Activated CD8-positive, alpha-beta T cell treated with anti-CD3 and anti-CD28 coated beads for 36 hours (primary cell): ENCODE results near the gene PRPH2. TPM values are rescaled to one million over a fixed set of nuclear protein-coding genes. Genes with fewer than 3 reads are reported as not detected.

Experiments
- ATAC-seq: fragments of 200-7000 bp; cut with Tn5 transposase; one replicate; pipeline ENCODE4 v1.10.0; 2021; ENCODE audit warnings: mild to moderate bottlenecking, moderate library complexity
- CTCF ChIA-PET: fragments of 350-600 bp; sonication (Branson Sonifier 250); formaldehyde crosslinking; loops from one replicate; lab custom pipeline; 2021; ENCODE audit warnings: antibody characterized with exemption; lab: Charles Lee
- POLR2A ChIA-PET: fragments of 350-600 bp; sonication (Branson Sonifier 250); formaldehyde crosslinking; loops from one replicate; lab custom pipeline; 2021; ENCODE audit warnings: antibody characterized with exemption; lab: Charles Lee
- DNase-seq: peaks from one replicate; pipeline ENCODE4 v3.0.0-alpha.2; 2020
- H3K27ac Mint-ChIP-seq: one replicate; pipeline ENCODE4 v1.8.0; 2021; ENCODE audit warnings: mild to moderate bottlenecking, mixed read lengths
- H3K27me3 Mint-ChIP-seq: one replicate; pipeline ENCODE4 v1.8.0; 2021; ENCODE audit warnings: mixed read lengths
- H3K36me3 Mint-ChIP-seq: one replicate; pipeline ENCODE4 v1.8.0; 2021; ENCODE audit warnings: low read depth, mixed read lengths
- H3K4me1 Mint-ChIP-seq: one replicate; pipeline ENCODE4 v1.8.0; 2021; ENCODE audit warnings: low read depth, mixed read lengths
- H3K4me3 Mint-ChIP-seq: one replicate; pipeline ENCODE4 v1.8.0; 2021; ENCODE audit warnings: mild to moderate bottlenecking, moderate library complexity, mixed read lengths
- H3K9me3 Mint-ChIP-seq: one replicate; pipeline ENCODE4 v1.8.0; 2021; ENCODE audit warnings: mixed read lengths
- intact Hi-C: fragments of 100-400 bp; cut with micrococcal nuclease; formaldehyde crosslinking; loops from one replicate; pipeline ENCODE4 v1.10.0; 2022
- total RNA-seq, 2 experiments: library from RNA; stranded (reverse); gene quantifications; one replicate each; pipeline ENCODE4 v1.2.3, GENCODE V29; 2021
- TF ChIP-seq, protein P1 (sequence below): fragments of 200-600 bp; IDR thresholded peaks from one replicate; pipeline ENCODE4 v1.8.0; 2022; ENCODE audit warnings: antibody characterized with exemption, mild to moderate bottlenecking

Gene PRPH2
- total RNA-seq, 2 experiments from 2014 or later: not detected

DNA sequence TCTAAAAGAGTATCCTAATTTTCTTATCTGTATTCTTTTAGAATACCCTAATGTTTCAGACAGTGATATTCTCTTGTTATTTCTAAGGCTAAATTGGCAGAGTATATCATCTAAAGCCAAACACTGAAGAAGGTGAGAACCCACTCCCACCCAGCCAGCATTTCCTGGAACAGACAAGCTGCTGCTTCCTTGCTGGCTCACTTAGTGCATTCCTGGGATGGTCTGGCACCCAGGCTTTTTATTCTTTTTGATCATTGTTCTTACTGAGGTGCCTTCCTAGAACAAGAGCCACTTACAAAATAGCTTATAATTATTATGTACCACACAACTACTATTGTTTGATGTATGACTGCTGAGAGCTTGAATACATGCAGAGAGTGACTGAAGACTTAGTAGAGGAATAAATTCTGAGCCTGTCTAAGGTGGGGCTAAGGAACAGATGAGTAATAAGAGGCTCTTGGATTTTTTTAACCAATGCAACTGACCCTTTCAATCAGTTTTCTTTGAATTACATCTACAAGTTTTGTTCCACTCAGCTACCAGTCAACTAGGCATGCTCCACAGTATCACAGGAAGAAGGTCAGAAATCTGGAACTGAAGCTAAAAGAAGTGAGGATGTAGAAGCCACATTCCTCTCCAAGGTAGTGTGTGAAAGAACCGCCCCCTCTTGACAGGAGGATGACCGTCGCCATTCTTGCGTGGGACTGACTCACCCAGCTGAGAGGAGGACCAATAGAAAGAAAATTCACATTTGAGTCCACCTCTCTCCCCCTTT lies 30.1 kb downstream of the PRPH2 start:
- TF ChIP-seq, protein P1, sequence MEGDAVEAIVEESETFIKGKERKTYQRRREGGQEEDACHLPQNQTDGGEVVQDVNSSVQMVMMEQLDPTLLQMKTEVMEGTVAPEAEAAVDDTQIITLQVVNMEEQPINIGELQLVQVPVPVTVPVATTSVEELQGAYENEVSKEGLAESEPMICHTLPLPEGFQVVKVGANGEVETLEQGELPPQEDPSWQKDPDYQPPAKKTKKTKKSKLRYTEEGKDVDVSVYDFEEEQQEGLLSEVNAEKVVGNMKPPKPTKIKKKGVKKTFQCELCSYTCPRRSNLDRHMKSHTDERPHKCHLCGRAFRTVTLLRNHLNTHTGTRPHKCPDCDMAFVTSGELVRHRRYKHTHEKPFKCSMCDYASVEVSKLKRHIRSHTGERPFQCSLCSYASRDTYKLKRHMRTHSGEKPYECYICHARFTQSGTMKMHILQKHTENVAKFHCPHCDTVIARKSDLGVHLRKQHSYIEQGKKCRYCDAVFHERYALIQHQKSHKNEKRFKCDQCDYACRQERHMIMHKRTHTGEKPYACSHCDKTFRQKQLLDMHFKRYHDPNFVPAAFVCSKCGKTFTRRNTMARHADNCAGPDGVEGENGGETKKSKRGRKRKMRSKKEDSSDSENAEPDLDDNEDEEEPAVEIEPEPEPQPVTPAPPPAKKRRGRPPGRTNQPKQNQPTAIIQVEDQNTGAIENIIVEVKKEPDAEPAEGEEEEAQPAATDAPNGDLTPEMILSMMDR: no peak
- Mint-ChIP-seq H3K27ac (peak overlapping the region; percentile 93), H3K9me3 (no peaks in the 10 kb centered on the region), H3K27me3 (no peaks in the 10 kb centered on the region), H3K4me1 (peaks cover 38% of the 10 kb centered on the region), H3K36me3 (peaks cover 52% of the 10 kb centered on the region), H3K4me3 (no peak overlapping the region)
- ChIA-PET POLR2A (interaction anchor here (0.8 to 1.8 kb wide), 6 partner anchors 13 to 187 kb away, joined by 3 to 6 read pairs (median 3); partner anchors contain the start of gene RPL7L1), CTCF (interaction anchor here (0.6 to 7.8 kb wide), 10 partner anchors 12 to 480 kb away, joined by 3 to 39 read pairs (median 3); no protein-coding TSS in a partner anchor)
- ATAC-seq (peak; percentile 79), DNase-seq (peak; percentile 64)
- intact Hi-C loops: no loop called here

DNA sequence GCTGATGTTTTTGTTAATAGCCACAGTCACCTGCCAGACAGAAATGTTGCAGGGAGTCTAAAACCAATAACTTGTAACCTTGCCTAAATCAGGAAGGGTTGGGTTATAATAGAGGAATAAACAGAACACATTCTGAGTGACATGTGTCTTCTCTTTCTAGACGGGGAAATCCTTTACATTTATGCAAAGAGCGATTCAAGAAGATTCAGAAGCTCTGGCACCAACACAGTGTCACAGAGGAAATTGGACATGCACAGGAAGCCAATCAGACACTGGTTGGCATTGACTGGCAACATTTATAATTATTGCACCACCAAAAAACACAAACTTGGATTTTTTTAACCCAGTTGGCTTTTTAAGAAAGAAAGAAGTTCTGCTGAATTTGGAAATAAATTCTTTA lies 31.5 kb downstream of the PRPH2 start:
- H3K4me3 Mint-ChIP-seq: no peak overlapping the region
- no peak for DNase-seq
- intact Hi-C loops: no loop called here

DNA sequence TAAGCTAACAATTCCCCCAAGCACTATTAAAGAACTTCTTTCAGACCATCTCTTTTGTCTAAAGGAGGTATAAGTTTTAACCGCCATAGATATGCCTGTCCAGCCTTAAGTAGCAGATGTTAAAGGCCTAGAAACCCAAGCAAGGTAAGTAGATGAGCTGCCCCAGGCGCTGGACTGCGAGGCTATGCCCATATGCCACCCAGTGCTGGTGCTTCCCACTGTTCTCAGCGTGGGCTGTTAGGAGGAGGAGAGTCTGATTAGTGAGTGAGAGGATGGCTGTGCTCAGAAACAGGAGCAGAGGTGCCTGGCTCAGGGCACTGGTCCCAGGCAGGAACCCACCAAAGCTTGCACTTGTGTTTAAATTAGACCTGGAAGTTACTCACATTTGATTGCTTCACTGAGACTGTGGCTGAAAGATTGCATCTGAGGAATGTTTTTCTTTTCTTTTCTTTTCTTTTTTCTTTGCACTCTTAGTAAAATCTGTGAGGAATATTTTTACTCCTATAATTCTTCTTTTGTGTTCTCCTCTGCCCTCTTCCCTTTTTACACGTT lies 32.2 kb downstream of the PRPH2 start:
- POLR2A ChIA-PET: interaction anchor here (0.8 kb wide), 1 partner anchor 104 kb away, joined by 3 read pairs; no protein-coding TSS in a partner anchor

More for the DNA sequence above, 31.5 kb downstream of the PRPH2 start:
- H3K27me3 Mint-ChIP-seq: no peaks in the 10 kb centered on the region
- peaks cover 38% of the 10 kb centered on the region for H3K4me1 Mint-ChIP-seq
- peak overlapping the region; percentile 73 for H3K27ac Mint-ChIP-seq
- TF ChIP-seq, protein P1: no peak
- H3K9me3 Mint-ChIP-seq: no peaks in the 10 kb centered on the region
- H3K36me3 Mint-ChIP-seq: peaks cover 60% of the 10 kb centered on the region
- POLR2A ChIA-PET: interaction anchor here (0.8 kb wide), 1 partner anchor 105 kb away, joined by 3 read pairs; no protein-coding TSS in a partner anchor
- ATAC-seq: no peak
- CTCF ChIA-PET: interaction anchor here (1.4 to 7.8 kb wide), 3 partner anchors 18 to 36 kb away, joined by 3 to 39 read pairs (median 29); no protein-coding TSS in a partner anchor

DNA sequence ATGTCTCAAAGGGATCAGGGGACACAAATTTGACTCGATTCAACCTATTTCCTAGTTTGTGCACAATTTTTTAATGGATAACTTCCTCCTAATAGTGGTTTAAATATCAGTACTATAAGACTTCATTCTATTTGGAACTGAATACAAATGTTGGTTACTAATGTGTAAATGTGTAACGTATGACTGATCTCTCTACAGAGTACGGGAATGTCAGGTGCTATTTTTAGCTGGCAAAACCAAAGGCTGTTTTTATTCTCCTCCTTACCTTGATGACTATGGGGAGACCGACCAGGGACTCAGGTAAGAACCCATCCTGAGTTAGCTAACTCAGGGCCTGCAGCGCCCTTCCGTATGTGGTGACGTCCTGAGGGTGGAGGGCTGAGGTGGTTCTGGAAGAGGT lies 33.0 kb downstream of the PRPH2 start:
- H3K27me3 Mint-ChIP-seq: no peaks in the 10 kb centered on the region
- H3K4me3 Mint-ChIP-seq: no peak overlapping the region
- ATAC-seq (no peak), DNase-seq (no peak)
- ChIA-PET POLR2A (interaction anchor here (0.9 kb wide), 1 partner anchor 57 kb away, joined by 3 read pairs; the partner anchor contains the start of gene TBCC), CTCF (interaction anchor here (0.7 to 4.1 kb wide), 6 partner anchors 10 to 142 kb away, joined by 3 to 29 read pairs (median 4); no protein-coding TSS in a partner anchor)
- no peaks in the 10 kb centered on the region for H3K9me3 Mint-ChIP-seq
- intact Hi-C loops: no loop called here
- peaks cover 66% of the 10 kb centered on the region for H3K36me3 Mint-ChIP-seq
- H3K27ac Mint-ChIP-seq: peak overlapping the region; percentile 52
- peaks cover 34% of the 10 kb centered on the region for H3K4me1 Mint-ChIP-seq
- TF ChIP-seq, protein P1: no peak

More for the DNA sequence above, 32.2 kb downstream of the PRPH2 start:
- ATAC-seq: no peak
- peaks cover 38% of the 10 kb centered on the region for H3K4me1 Mint-ChIP-seq
- CTCF ChIA-PET: interaction anchor here (4.1 kb wide), 1 partner anchor 36 kb away, joined by 29 read pairs; no protein-coding TSS in a partner anchor
- peak overlapping the region; percentile 73 for H3K27ac Mint-ChIP-seq
- H3K27me3 Mint-ChIP-seq: no peaks in the 10 kb centered on the region
- H3K4me3 Mint-ChIP-seq: no peak overlapping the region
- intact Hi-C loops: no loop called here
- DNase-seq: no peak
- H3K9me3 Mint-ChIP-seq: no peaks in the 10 kb centered on the region
- TF ChIP-seq, protein P1: no peak
- peaks cover 62% of the 10 kb centered on the region for H3K36me3 Mint-ChIP-seq
